HEK293T (cell line): ENCODE data around the gene CPNE4.

Source experiments
- BHLHE40 ChIP-seq: fragments of 450-650 bp; IDR thresholded peaks from 2 replicates; pipeline ENCODE4 v1.6.1; 2016; ENCODE audit warnings: mild to moderate bottlenecking, moderate library complexity, borderline replicate concordance
- FOXA1 ChIP-seq: fragments of 450-650 bp; IDR thresholded peaks from 2 replicates; pipeline ENCODE4 v1.6.1; 2016; ENCODE audit warnings: mild to moderate bottlenecking
- FOXK2 ChIP-seq: fragments of 450-650 bp; IDR thresholded peaks from 2 replicates; pipeline ENCODE4 v1.6.1; 2016; ENCODE audit warnings: mild to moderate bottlenecking
- FOXM1 ChIP-seq: fragments of 450-650 bp; IDR thresholded peaks from 2 replicates; pipeline ENCODE4 v1.6.1; 2017; ENCODE audit warnings: mild to moderate bottlenecking, borderline replicate concordance
- LEF1 ChIP-seq: fragments of 450-650 bp; IDR thresholded peaks from 2 replicates; pipeline ENCODE4 v1.6.1; 2017; ENCODE audit warnings: mild to moderate bottlenecking, borderline replicate concordance
- NFRKB ChIP-seq: fragments of 450-650 bp; IDR thresholded peaks from 2 replicates; pipeline ENCODE4 v1.6.1; 2016; ENCODE audit warnings: mild to moderate bottlenecking, moderate library complexity
- PKNOX1 ChIP-seq: fragments of 450-650 bp; IDR thresholded peaks from 2 replicates; pipeline ENCODE4 v1.6.1; 2016
- SP1 ChIP-seq: fragments of 450-650 bp; IDR thresholded peaks from 2 replicates; pipeline ENCODE4 v1.6.1; 2017
- SUZ12 ChIP-seq: fragments of 450-650 bp; IDR thresholded peaks from 2 replicates; pipeline ENCODE4 v1.6.1; 2016; ENCODE audit warnings: mild to moderate bottlenecking
- ZNF384 ChIP-seq: fragments of 450-650 bp; IDR thresholded peaks from 2 replicates; pipeline ENCODE4 v1.6.1; 2016

- TF ChIP-seq ZNF384 (no peak), FOXM1 (no peak), PKNOX1 (no peak), FOXA1 (no peak), BHLHE40 (no peak), SP1 (no peak), NFRKB (no peak), LEF1 (no peak), FOXK2 (no peak), SUZ12 (no peak)
Observed at GRCh38 chr3:131564812-131565211, 470.0 kb downstream of the CPNE4 start.
